IMR-90 (cell line): ENCODE measurements around the gene TPX2. TPM values are rescaled to one million over a fixed set of nuclear protein-coding genes. Genes with fewer than 3 reads are reported as not detected.

Experiments used
- ATAC-seq: fragments of 200-7000 bp; cut with Tn5 transposase; 2 replicates; pipeline ENCODE4 v1.9.1; 2020; ENCODE audit warnings: low read depth, mild to moderate bottlenecking, moderate library complexity
- BruUV-seq: library from RNA; stranded (reverse); fragments of 400-500 nt; replicated peaks from 2 replicates; lab custom pipeline; 2021; lab: Mats Ljungman, UMichigan
- CTCF ChIA-PET: fragments of 300-600 bp; formaldehyde crosslinking; extraction: SDS; loops from one replicate; lab custom pipeline; 2021; ENCODE audit warnings: antibody characterized with exemption; lab: Yijun Ruan, JAX
- POLR2A ChIA-PET: fragments of 300-600 bp; sonication (Branson Sonifier 250); formaldehyde crosslinking; loops from one replicate; lab custom pipeline; 2022; ENCODE audit warnings: antibody characterized with exemption; ENCODE audit not compliant: unreplicated experiment; lab: Charles Lee
- DNase-seq: peaks from one replicate; pipeline ENCODE4 v3.0.0; 2013
- H2AFZ ChIP-seq: replicated peaks from 2 replicates; pipeline ENCODE3; 2013; ENCODE audit warnings: low read length, mild to moderate bottlenecking; ENCODE audit not compliant: poor library complexity
- H2AK5ac ChIP-seq: 2 replicates; pipeline ENCODE4 v1.6.1; 2013; ENCODE audit warnings: low read depth, low read length, inconsistent platforms
- H2AK9ac ChIP-seq: replicated peaks from 2 replicates; pipeline ENCODE3; 2013; ENCODE audit warnings: mild to moderate bottlenecking, low read depth, low read length, moderate library complexity; ENCODE audit not compliant: poor library complexity
- H2BK120ac ChIP-seq: 2 replicates; pipeline ENCODE4 v1.6.1; 2013; ENCODE audit warnings: low read depth, low read length, inconsistent platforms
- H2BK15ac ChIP-seq: 3 replicates; pipeline ENCODE4 v1.6.1; 2013; ENCODE audit warnings: low read depth, low read length, inconsistent platforms
- H2BK20ac ChIP-seq: 2 replicates; pipeline ENCODE4 v1.6.1; 2013; ENCODE audit warnings: low read depth, mild to moderate bottlenecking, inconsistent platforms, low read length, moderate library complexity
- H2BK5ac ChIP-seq: 2 replicates; pipeline ENCODE4 v1.6.1; 2013; ENCODE audit warnings: mild to moderate bottlenecking, low read depth, low read length, inconsistent platforms; ENCODE audit not compliant: poor library complexity, severe bottlenecking
- H3K14ac ChIP-seq: replicated peaks from 2 replicates; pipeline ENCODE4 v1.6.1; 2013; ENCODE audit warnings: low read depth, low read length, inconsistent platforms
- H3K18ac ChIP-seq: 2 replicates; pipeline ENCODE4 v1.6.1; 2013; ENCODE audit warnings: low read depth, low read length, control low read depth
- H3K23ac ChIP-seq: 2 replicates; pipeline ENCODE4 v1.6.1; 2013; ENCODE audit warnings: low read depth, low read length, inconsistent platforms
- H3K27ac ChIP-seq: 2 replicates; pipeline ENCODE4 v1.5.1; 2013; ENCODE audit warnings: mild to moderate bottlenecking, control low read depth, low read length; ENCODE audit not compliant: insufficient read depth
- H3K27me3 ChIP-seq: 2 replicates; pipeline ENCODE4 v1.6.1; 2013; ENCODE audit warnings: low read length; ENCODE audit not compliant: control insufficient read depth, insufficient read depth
- H3K36me3 ChIP-seq: 2 replicates; pipeline ENCODE4 v1.6.1; 2013; ENCODE audit warnings: low read length, mixed read lengths; ENCODE audit not compliant: control insufficient read depth, insufficient read depth
- H3K4ac ChIP-seq: 2 replicates; pipeline ENCODE4 v1.6.1; 2013; ENCODE audit warnings: low read depth, low read length, inconsistent platforms
- H3K4me1 ChIP-seq: 2 replicates; pipeline ENCODE4 v1.6.1; 2013; ENCODE audit warnings: low read length, mixed read lengths; ENCODE audit not compliant: control insufficient read depth, insufficient read depth
- H3K4me2 ChIP-seq: 2 replicates; pipeline ENCODE4 v1.6.1; 2013; ENCODE audit warnings: low read depth, mild to moderate bottlenecking, control low read depth, low read length, moderate library complexity
- H3K4me3 ChIP-seq: 2 replicates; pipeline ENCODE4 v1.5.1; 2013; ENCODE audit warnings: low read depth, mild to moderate bottlenecking, control low read depth, low read length, moderate library complexity; ENCODE audit not compliant: insufficient read depth
- H3K56ac ChIP-seq: 2 replicates; pipeline ENCODE4 v1.6.1; 2013; ENCODE audit warnings: low read length, inconsistent platforms; ENCODE audit not compliant: insufficient read depth; ENCODE audit errors: extremely low read depth
- H3K79me1 ChIP-seq, 2 experiments: 2 replicates each; pipeline ENCODE4 v1.6.1; 2013; ENCODE audit warnings: low read length in 2 of 2, inconsistent platforms in 1 of 2, low read depth in 1 of 2
- H3K9ac ChIP-seq: 2 replicates; pipeline ENCODE4 v1.6.1; 2013; ENCODE audit warnings: low read depth, low read length, control low read depth
- H3K9me1 ChIP-seq: 2 replicates; pipeline ENCODE4 v1.6.1; 2013; ENCODE audit warnings: low read length, inconsistent platforms; ENCODE audit not compliant: insufficient read depth
- H3K9me3 ChIP-seq: 2 replicates; pipeline ENCODE4 v1.6.1; 2013; ENCODE audit warnings: low read length; ENCODE audit not compliant: control insufficient read depth, insufficient read depth
- H4K20me1 ChIP-seq: 2 replicates; pipeline ENCODE4 v1.6.1; 2013; ENCODE audit warnings: low read length, inconsistent platforms; ENCODE audit not compliant: insufficient read depth
- H4K5ac ChIP-seq: 2 replicates; pipeline ENCODE4 v1.6.1; 2013; ENCODE audit warnings: mild to moderate bottlenecking, low read depth, low read length, control low read depth
- H4K8ac ChIP-seq, 2 experiments: 2 replicates each; pipeline ENCODE4 v1.6.1; 2013; ENCODE audit warnings: low read depth in 2 of 2, low read length in 2 of 2, control low read depth in 1 of 2, inconsistent platforms in 1 of 2
- H4K91ac ChIP-seq: 2 replicates; pipeline ENCODE4 v1.6.1; 2013; ENCODE audit warnings: low read depth, low read length, inconsistent platforms; ENCODE audit not compliant: insufficient read depth
- BHLHE40 ChIP-seq: fragments of 150-350 bp; IDR thresholded peaks from 2 replicates; pipeline ENCODE4 v1.6.1; 2016; ENCODE audit warnings: mild to moderate bottlenecking, low read depth, low read length
- CEBPB ChIP-seq: IDR thresholded peaks from 2 replicates; pipeline ENCODE4 v1.6.1; 2012; ENCODE audit warnings: low read depth, low read length, improper control_type of control experiment
- RAD21 ChIP-seq: IDR thresholded peaks from 2 replicates; pipeline ENCODE4 v1.6.1; 2012; ENCODE audit warnings: low read length, improper control_type of control experiment
- RFX5 ChIP-seq: IDR thresholded peaks from 2 replicates; pipeline ENCODE4 v1.8.0; 2012; ENCODE audit warnings: low read depth, mild to moderate bottlenecking, low read length, moderate library complexity
- WGBS, 2 experiments: methylation state at CpG; one replicate each; pipeline versions ENCODE4 v1.1.5 to v1.1.7; 2013; ENCODE audit warnings: missing lambda C conversion rate in 2 of 2; ENCODE audit not compliant: insufficient read length in 1 of 2; ENCODE audit errors: extremely low coverage in 2 of 2; 5-methylcytosine and 5-hydroxymethylcytosine counted together
- dilution Hi-C: fragments of 300-500 bp; cut with HindIII; formaldehyde crosslinking; loops from one replicate; pipeline ENCODE4 v1.14.3; 2018; ENCODE audit warnings: low sequenced_read_pairs; ENCODE audit not compliant: unreplicated experiment
- in situ Hi-C: fragments of 300-500 bp; cut with MboI; formaldehyde crosslinking; loops from 3 replicates; pipeline ENCODE4 v1.14.3; 2019; ENCODE audit warnings: low sequenced_read_pairs, inconsistent platforms, mixed read lengths
- intact Hi-C: fragments of 100-400 bp; cut with micrococcal nuclease; formaldehyde crosslinking; loops from 2 replicates; pipeline ENCODE4 v1.10.0; 2022
- polyA plus RNA-seq, 3 experiments: library from polyadenylated mRNA; depleted of rRNA; stranded (reverse); fragments of >200 nt; gene quantifications; 2 replicates each; pipeline ENCODE4 v1.2.3, GENCODE V29; 2012; ENCODE audit warnings: low replicate concordance in 1 of 3
- total RNA-seq: library from RNA; depleted of rRNA; stranded (reverse); fragments of >200 nt; gene quantifications from 2 replicates; pipeline ENCODE4 v1.2.3, GENCODE V29; 2012

The TPX2 gene
- total and polyA plus RNA-seq, 2 of the 4 experiments (the other 2 are of a cell fraction): 28.5 to 72.2 TPM

GRCh38 chr20:31759836-31760518, 20.9 kb downstream of the TPX2 start:
- Histone ChIP-seq H3K4me3 (no peak overlapping the region), H4K20me1 (peaks cover 3% of the 10 kb centered on the region; the same call in 1 of the 2 replicates), H3K18ac (peak overlapping the region; percentile 97), H3K14ac (peak overlapping the region; percentile 57; the same call in 1 of the 2 replicates), H2BK20ac (peak overlapping the region; percentile 47; the same call in 1 of the 2 replicates), H2AFZ (no peak overlapping the region), H3K56ac (no peak overlapping the region), H4K91ac (peak overlapping the region; percentile 30; the same call in 1 of the 2 replicates), H3K4ac (peak overlapping the region; percentile 49; the same call in 1 of the 2 replicates), H3K79me1 (peaks cover 20 to 65% of the 10 kb centered on the region in 2 experiments), H4K5ac (peak overlapping the region; percentile 67), H2AK9ac (peak overlapping the region; percentile 49), H3K4me2 (peak overlapping the region; percentile 68), H4K8ac (peak overlapping the region in 1 of 2 experiments; percentile 76; a peak in 2 of 4 replicates), H3K36me3 (no peaks in the 10 kb centered on the region), H3K9me1 (no peaks in the 10 kb centered on the region; the same call in none of the 2 replicates), H3K27ac (peak overlapping the region; percentile 62; the same call in 1 of the 2 replicates), H2BK15ac (peak overlapping the region; percentile 39; the same call in 1 of the 3 replicates), H2BK120ac (peak overlapping the region; percentile 74), H3K23ac (peak overlapping the region; percentile 48; the same call in 1 of the 2 replicates), H3K27me3 (no peaks in the 10 kb centered on the region), H2BK5ac (peak overlapping the region; percentile 35), H2AK5ac (peak overlapping the region; percentile 39; the same call in 1 of the 2 replicates), H3K4me1 (peaks cover 21% of the 10 kb centered on the region), H3K9me3 (no peaks in the 10 kb centered on the region), H3K9ac (no peak overlapping the region)
- whole genome bisulfite sequencing, 2 experiments: 50% methylated on average over 1 of the region's 2 CpGs; no CpG with 5 or more reads in 1 of the 2 experiments
- CTCF ChIA-PET: no interaction called here
- dilution Hi-C loops: no loop called here
- TF ChIP-seq RFX5 (no peak), RAD21 (no peak), BHLHE40 (no peak), CEBPB (no peak)
- peak; percentile 4; the same call in 1 of the 2 replicates for ATAC-seq
- no peak for DNase-seq
- no TSS peak for BruUV-seq
- intact Hi-C loops: loop anchor here (2.0 kb wide), 1 partner anchor 13 kb away; no protein-coding TSS in a partner anchor
- POLR2A ChIA-PET: no interaction called here
- in situ Hi-C loops: no loop called here
